Measurements from ENCODE around the gene UBE2Q2. TPM values are rescaled to one million over a fixed set of nuclear protein-coding genes. Genes with fewer than 3 reads are reported as not detected.

Gene UBE2Q2
- total RNA-seq, 1 donor from 2014 or later = 33.6 TPM

- no peak for TF ChIP-seq CTCF (IDR thresholded peaks at IDR 0.05; ENCODE audit: partially characterized antibody, unreplicated experiment)
- H3K36me3 Mint-ChIP-seq (ENCODE audit: unreplicated experiment) = peaks cover 4% of the 10 kb centered on the region
- H3K9me3 Mint-ChIP-seq (ENCODE audit: unreplicated experiment) = no peaks in the 10 kb centered on the region
- no peak for DNase-seq
- no peak overlapping the region for H3K27ac Mint-ChIP-seq (ENCODE audit: unreplicated experiment)
- no peaks in the 10 kb centered on the region for H3K27me3 Mint-ChIP-seq (ENCODE audit: unreplicated experiment)
- peaks cover 7% of the 10 kb centered on the region for H3K4me1 Mint-ChIP-seq (ENCODE audit: low read depth, unreplicated experiment)
- no peak overlapping the region for H3K4me3 Mint-ChIP-seq (ENCODE audit: unreplicated experiment)
Measured at GRCh38 chr15:75817138-75817935, 25.9 kb upstream of the UBE2Q2 start.

GRCh38 chr15:75820206-75820605 is 23.0 kb upstream of the UBE2Q2 start:
- Mint-ChIP-seq H3K27me3 (ENCODE audit: unreplicated experiment) (peaks cover 4% of the 10 kb centered on the region), H3K4me1 (ENCODE audit: low read depth, unreplicated experiment) (peaks cover 7% of the 10 kb centered on the region), H3K36me3 (ENCODE audit: unreplicated experiment) (no peaks in the 10 kb centered on the region), H3K9me3 (ENCODE audit: unreplicated experiment) (no peaks in the 10 kb centered on the region), H3K27ac (ENCODE audit: unreplicated experiment) (no peak overlapping the region), H3K4me3 (ENCODE audit: unreplicated experiment) (no peak overlapping the region)
- no peak for TF ChIP-seq CTCF (IDR thresholded peaks at IDR 0.05; ENCODE audit: partially characterized antibody, unreplicated experiment)
- DNase-seq = no peak

- Mint-ChIP-seq H3K36me3 (ENCODE audit: unreplicated experiment) (no peaks in the 10 kb centered on the region), H3K27me3 (ENCODE audit: unreplicated experiment) (peaks cover 4% of the 10 kb centered on the region), H3K4me3 (ENCODE audit: unreplicated experiment) (no peak overlapping the region), H3K4me1 (ENCODE audit: low read depth, unreplicated experiment) (peaks cover 7% of the 10 kb centered on the region), H3K27ac (ENCODE audit: unreplicated experiment) (no peak overlapping the region), H3K9me3 (ENCODE audit: unreplicated experiment) (no peaks in the 10 kb centered on the region)
- no peak for TF ChIP-seq CTCF (IDR thresholded peaks at IDR 0.05; ENCODE audit: partially characterized antibody, unreplicated experiment)
- no peak for DNase-seq
Measured at GRCh38 chr15:75821786-75822345, 21.4 kb upstream of the UBE2Q2 start.

- H3K4me3 Mint-ChIP-seq (ENCODE audit: unreplicated experiment) = no peak overlapping the region
- no peak for DNase-seq
- peaks cover 7% of the 10 kb centered on the region for H3K4me1 Mint-ChIP-seq (ENCODE audit: low read depth, unreplicated experiment)
- H3K27ac Mint-ChIP-seq (ENCODE audit: unreplicated experiment) = no peak overlapping the region
- H3K27me3 Mint-ChIP-seq (ENCODE audit: unreplicated experiment) = peaks cover 4% of the 10 kb centered on the region
- H3K9me3 Mint-ChIP-seq (ENCODE audit: unreplicated experiment) = no peaks in the 10 kb centered on the region
- no peaks in the 10 kb centered on the region for H3K36me3 Mint-ChIP-seq (ENCODE audit: unreplicated experiment)
- no peak for TF ChIP-seq CTCF (IDR thresholded peaks at IDR 0.05; ENCODE audit: partially characterized antibody, unreplicated experiment)
Measured at GRCh38 chr15:75822685-75823278, 20.5 kb upstream of the UBE2Q2 start.

Measured in glutamatergic neuron (in vitro differentiated cells).